CD4-positive, alpha-beta T cell treated with Interleukin-4 for 1 hour (primary cell): ENCODE data around the gene CELF4.

ENCODE experiments used
- DNase-seq, 2 donors: peaks; one replicate each; pipeline ENCODE4 v3.0.0-alpha.2; 2020 to 2022

The CELF4 gene

GRCh38 chr18:37403788-37404187 is 161.8 kb downstream of the CELF4 start:
- no peak for DNase-seq

- no peak for DNase-seq
Observed at GRCh38 chr18:37403100-37403781, 162.4 kb downstream of the CELF4 start.

GRCh38 chr18:37402735-37403099 is 162.9 kb downstream of the CELF4 start:
- no peak for DNase-seq

GRCh38 chr18:37400802-37401201 is 164.8 kb downstream of the CELF4 start:
- DNase-seq, result no peak

GRCh38 chr18:37398248-37398920 is 167.2 kb downstream of the CELF4 start:
- DNase-seq, result no peak

GRCh38 chr18:37397814-37398213 is 167.8 kb downstream of the CELF4 start:
- DNase-seq, result no peak

- no peak for DNase-seq
Observed at GRCh38 chr18:37396971-37397720, 168.5 kb downstream of the CELF4 start.

- no peak for DNase-seq
Observed at GRCh38 chr18:37395631-37396030, 170.0 kb downstream of the CELF4 start.

GRCh38 chr18:37395138-37395537 is 170.5 kb downstream of the CELF4 start:
- DNase-seq, result no peak

GRCh38 chr18:37394610-37394965 is 171.0 kb downstream of the CELF4 start:
- DNase-seq, result no peak

GRCh38 chr18:37393945-37394609 is 171.5 kb downstream of the CELF4 start:
- no peak for DNase-seq

GRCh38 chr18:37393221-37393827 is 172.3 kb downstream of the CELF4 start:
- no peak for DNase-seq

GRCh38 chr18:37392648-37393047 is 172.9 kb downstream of the CELF4 start:
- DNase-seq, result no peak

- no peak for DNase-seq
Observed at GRCh38 chr18:37391698-37392548, 173.7 kb downstream of the CELF4 start.

- no peak for DNase-seq
Observed at GRCh38 chr18:37391156-37391555, 174.4 kb downstream of the CELF4 start.

- DNase-seq, result no peak
Observed at GRCh38 chr18:37390687-37391086, 174.9 kb downstream of the CELF4 start.

- no peak for DNase-seq
Observed at GRCh38 chr18:37389684-37390368, 175.8 kb downstream of the CELF4 start.

- no peak for DNase-seq
Observed at GRCh38 chr18:37389041-37389440, 176.6 kb downstream of the CELF4 start.

- DNase-seq, result no peak
Observed at GRCh38 chr18:37388413-37388812, 177.2 kb downstream of the CELF4 start.

GRCh38 chr18:37385846-37386778 is 179.5 kb downstream of the CELF4 start:
- DNase-seq, result peak in 1 of 2 donors; percentile 42
